NCI-H345 (cell line): Measurements from ENCODE around the gene ARPC2.

Source experiments
- DNase-seq: peaks from one replicate; lab custom pipeline; 2025; lab: John Stamatoyannopoulos, UW

The ARPC2 gene

GRCh38 chr2:218217360-218218267 lies 625 bp downstream of the ARPC2 start:
- DNase-seq: peak; percentile 40

GRCh38 chr2:218218268-218219185 lies 1.5 kb downstream of the ARPC2 start:
- DNase-seq: no peak

- DNase-seq: no peak
These were observed 2.9 kb downstream of the ARPC2 start for GRCh38 chr2:218219934-218220333.

GRCh38 chr2:218221000-218221399 lies 4.0 kb downstream of the ARPC2 start:
- no peak for DNase-seq

GRCh38 chr2:218223046-218223445 lies 6.1 kb downstream of the ARPC2 start:
- no peak for DNase-seq

- no peak for DNase-seq
These were observed 7.2 kb downstream of the ARPC2 start for GRCh38 chr2:218224186-218224585.

GRCh38 chr2:218226903-218227302 lies 9.9 kb downstream of the ARPC2 start:
- no peak for DNase-seq

GRCh38 chr2:218228366-218229090 lies 11.5 kb downstream of the ARPC2 start:
- no peak for DNase-seq

GRCh38 chr2:218229239-218229638 lies 12.2 kb downstream of the ARPC2 start:
- no peak for DNase-seq

- DNase-seq: no peak
These were observed 12.9 kb downstream of the ARPC2 start for GRCh38 chr2:218229851-218230250.

GRCh38 chr2:218230882-218231281 lies 13.9 kb downstream of the ARPC2 start:
- no peak for DNase-seq

GRCh38 chr2:218233543-218233942 lies 16.6 kb downstream of the ARPC2 start:
- DNase-seq: no peak

- no peak for DNase-seq
These were observed 17.5 kb downstream of the ARPC2 start for GRCh38 chr2:218234521-218234920.

- no peak for DNase-seq
These were observed 18.0 kb downstream of the ARPC2 start for GRCh38 chr2:218235017-218235416.

- DNase-seq: no peak
These were observed 19.8 kb downstream of the ARPC2 start for GRCh38 chr2:218236829-218237228.

- no peak for DNase-seq
These were observed 21.9 kb downstream of the ARPC2 start for GRCh38 chr2:218238887-218239286.

- DNase-seq: no peak
These were observed 27.2 kb downstream of the ARPC2 start for GRCh38 chr2:218244204-218244603.

GRCh38 chr2:218244665-218245064 lies 27.7 kb downstream of the ARPC2 start:
- no peak for DNase-seq

GRCh38 chr2:218245214-218245613 lies 28.2 kb downstream of the ARPC2 start:
- no peak for DNase-seq

GRCh38 chr2:218249691-218250090 lies 32.7 kb downstream of the ARPC2 start:
- DNase-seq: no peak

GRCh38 chr2:218252509-218253231 lies 35.7 kb downstream of the ARPC2 start:
- DNase-seq: no peak
